AG09309 (cell line): ENCODE measurements around the gene KIAA0825.

ENCODE experiments used
- DNase-seq: peaks from one replicate; pipeline ENCODE4 v3.0.0-alpha.2; 2010; ENCODE audit warnings: low read depth
- H3K4me3 ChIP-seq: 2 replicates; pipeline ENCODE4 v1.5.1; 2011; ENCODE audit warnings: mild to moderate bottlenecking, low read depth, low read length, moderate library complexity; ENCODE audit not compliant: control insufficient read depth
- CTCF ChIP-seq: IDR thresholded peaks from 2 replicates; pipeline ENCODE4 v1.5.1; 2011; ENCODE audit warnings: mild to moderate bottlenecking, low read depth, low read length, inconsistent platforms; ENCODE audit not compliant: insufficient read depth, control insufficient read depth; ENCODE audit errors: missing control alignments

KIAA0825 gene

GRCh38 chr5:94196953-94197352, 421.5 kb downstream of the KIAA0825 start:
- TF ChIP-seq CTCF, result no peak
- no peak overlapping the region for H3K4me3 ChIP-seq
- no peak for DNase-seq

DNA sequence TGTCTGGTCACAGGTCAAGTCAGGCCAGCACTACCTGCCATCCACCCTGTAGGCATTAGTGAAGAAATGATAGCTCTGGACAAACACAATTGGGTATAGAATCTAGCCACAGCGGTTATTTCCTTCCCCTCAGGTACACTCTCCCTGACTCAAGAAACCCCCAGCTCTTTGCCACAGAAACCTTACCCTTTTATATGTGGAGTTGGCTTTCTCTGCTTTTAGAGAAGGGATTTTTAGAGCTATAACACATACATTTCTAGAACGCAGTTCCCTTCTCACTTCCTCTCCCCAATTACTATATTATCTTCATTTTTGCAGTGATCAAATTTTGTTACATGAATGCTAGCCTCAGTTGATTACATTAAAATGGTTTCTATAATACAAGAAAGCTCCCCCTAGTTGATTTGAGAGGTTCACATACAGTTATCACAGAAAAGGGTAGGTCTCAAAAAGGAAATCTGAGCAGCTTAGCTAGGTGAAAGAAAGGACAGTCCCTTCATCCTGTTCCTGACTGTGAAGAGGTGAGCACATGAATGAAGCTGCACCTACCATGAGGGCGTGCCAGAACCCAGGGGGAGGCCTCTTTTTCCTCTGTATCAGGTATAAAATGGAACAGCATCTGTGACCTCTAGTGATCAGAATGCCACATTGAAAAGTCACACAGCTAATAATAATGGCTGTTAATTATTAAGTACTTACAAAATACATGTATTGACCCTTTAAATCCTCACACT, 425.6 kb downstream of the KIAA0825 start:
- no peak for DNase-seq
- no peak for TF ChIP-seq CTCF
- no peak overlapping the region for H3K4me3 ChIP-seq

DNA sequence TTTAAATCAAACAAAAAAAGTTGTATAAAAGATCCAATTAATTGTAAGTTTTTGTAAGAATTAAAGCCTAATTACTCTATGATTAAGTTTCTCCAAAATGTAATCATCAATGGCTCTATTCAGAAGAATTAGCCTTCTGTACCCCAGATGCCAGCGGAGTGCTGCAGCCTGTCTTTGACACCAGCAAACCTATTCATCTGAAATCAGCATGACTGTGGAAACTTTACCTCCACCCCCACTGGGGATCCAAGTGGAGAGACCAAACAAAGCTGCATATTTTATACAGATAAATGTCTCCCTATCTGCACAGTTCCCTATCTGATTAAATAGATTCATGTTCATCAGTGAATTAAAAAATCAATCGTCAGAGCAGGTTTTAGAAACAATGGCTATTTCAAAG, 426.8 kb downstream of the KIAA0825 start:
- H3K4me3 ChIP-seq, result no peak overlapping the region
- no peak for DNase-seq
- TF ChIP-seq CTCF, result no peak

DNA sequence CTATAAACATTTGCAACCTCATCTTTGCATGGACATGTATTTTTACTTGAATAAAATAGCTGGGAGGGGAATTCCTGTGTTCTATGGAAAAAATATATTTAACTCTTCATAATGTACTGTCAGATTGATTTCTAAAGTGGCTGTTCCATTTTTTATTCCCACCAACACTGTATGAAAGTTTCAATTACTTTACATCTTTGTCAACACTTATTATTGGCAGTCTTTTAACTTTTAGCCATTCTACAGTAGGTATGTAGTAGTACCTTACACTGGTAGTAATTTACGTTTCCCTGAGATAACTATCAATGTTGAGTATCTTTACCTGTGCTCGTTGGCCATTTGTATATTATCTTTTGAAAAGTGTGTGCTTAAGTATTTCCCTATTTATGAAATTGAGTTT, 429.7 kb downstream of the KIAA0825 start:
- H3K4me3 ChIP-seq, result no peak overlapping the region
- TF ChIP-seq CTCF, result no peak
- DNase-seq, result no peak

DNA sequence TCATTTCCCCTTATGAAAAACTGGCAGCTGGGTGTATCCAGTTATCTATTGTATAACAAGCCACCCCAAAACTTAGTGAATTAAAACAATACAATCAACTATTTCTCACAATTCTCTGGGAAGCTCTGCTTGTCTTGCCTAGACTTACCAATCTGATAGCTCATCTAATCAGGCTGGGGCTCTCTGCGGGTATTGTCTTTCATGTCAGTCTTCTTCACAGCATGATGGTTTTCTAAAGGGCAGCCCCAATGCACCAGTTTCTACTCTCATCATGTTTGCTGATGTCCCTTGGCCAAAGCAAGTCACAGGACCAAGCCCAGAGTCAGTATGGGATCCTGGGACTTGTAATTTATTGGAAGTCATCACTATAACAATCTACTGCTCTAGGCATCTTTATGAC, 433.5 kb downstream of the KIAA0825 start:
- H3K4me3 ChIP-seq, result no peak overlapping the region
- TF ChIP-seq CTCF, result no peak
- no peak for DNase-seq

- no peak for TF ChIP-seq CTCF
- no peak for DNase-seq
- no peak overlapping the region for H3K4me3 ChIP-seq
Observed at GRCh38 chr5:94181895-94182294, 436.5 kb downstream of the KIAA0825 start.
